IPS-18a (cell line): ENCODE data around the gene ARAP1.

Source experiments
- H3K27ac ChIP-seq: one replicate; pipeline ENCODE4 v1.5.1; 2013; ENCODE audit warnings: low read length
- H3K27me3 ChIP-seq: one replicate; pipeline ENCODE4 v1.6.1; 2013; ENCODE audit warnings: mild to moderate bottlenecking, low read length; ENCODE audit not compliant: control insufficient read depth, insufficient read depth
- H3K36me3 ChIP-seq: one replicate; pipeline ENCODE4 v1.6.1; 2013; ENCODE audit warnings: low read depth, low read length; ENCODE audit not compliant: control insufficient read depth
- H3K4me1 ChIP-seq: one replicate; pipeline ENCODE4 v1.6.1; 2013; ENCODE audit warnings: low read depth, low read length; ENCODE audit not compliant: control insufficient read depth
- H3K4me3 ChIP-seq: one replicate; pipeline ENCODE4 v1.5.1; 2013; ENCODE audit warnings: low read length
- H3K9ac ChIP-seq: one replicate; pipeline ENCODE4 v1.6.1; 2013; ENCODE audit warnings: mild to moderate bottlenecking, low read length, moderate library complexity
- H3K9me3 ChIP-seq: one replicate; pipeline ENCODE4 v1.6.1; 2013; ENCODE audit warnings: low read depth, low read length; ENCODE audit not compliant: control insufficient read depth

The ARAP1 gene

GRCh38 chr11:72786305-72787215 is 34.4 kb upstream of the ARAP1 start:
- Histone ChIP-seq H3K36me3 (no peaks in the 10 kb centered on the region), H3K27ac (no peak overlapping the region), H3K4me3 (no peak overlapping the region), H3K27me3 (peaks cover 7% of the 10 kb centered on the region), H3K9ac (no peak overlapping the region), H3K9me3 (no peaks in the 10 kb centered on the region), H3K4me1 (peaks cover 10% of the 10 kb centered on the region)

- peaks cover 20% of the 10 kb centered on the region for H3K27me3 ChIP-seq
- no peak overlapping the region for H3K9ac ChIP-seq
- no peaks in the 10 kb centered on the region for H3K9me3 ChIP-seq
- no peaks in the 10 kb centered on the region for H3K36me3 ChIP-seq
- no peak overlapping the region for H3K4me3 ChIP-seq
- H3K27ac ChIP-seq = no peak overlapping the region
- peaks cover 10% of the 10 kb centered on the region for H3K4me1 ChIP-seq
Measured at GRCh38 chr11:72784662-72785061, 32.5 kb upstream of the ARAP1 start.

GRCh38 chr11:72783144-72783905 is 31.1 kb upstream of the ARAP1 start:
- peaks cover 20% of the 10 kb centered on the region for H3K27me3 ChIP-seq
- H3K27ac ChIP-seq = no peak overlapping the region
- H3K9ac ChIP-seq = no peak overlapping the region
- H3K36me3 ChIP-seq = no peaks in the 10 kb centered on the region
- no peak overlapping the region for H3K4me3 ChIP-seq
- peaks cover 10% of the 10 kb centered on the region for H3K4me1 ChIP-seq
- no peaks in the 10 kb centered on the region for H3K9me3 ChIP-seq

GRCh38 chr11:72782081-72782920 is 30.1 kb upstream of the ARAP1 start:
- Histone ChIP-seq H3K36me3 (no peaks in the 10 kb centered on the region), H3K9me3 (no peaks in the 10 kb centered on the region), H3K4me1 (peaks cover 10% of the 10 kb centered on the region), H3K4me3 (peak overlapping the region; percentile 53), H3K27me3 (peaks cover 20% of the 10 kb centered on the region), H3K27ac (no peak overlapping the region), H3K9ac (no peak overlapping the region)

GRCh38 chr11:72781313-72782080 is 29.3 kb upstream of the ARAP1 start:
- Histone ChIP-seq H3K27me3 (peaks cover 20% of the 10 kb centered on the region), H3K36me3 (no peaks in the 10 kb centered on the region), H3K27ac (no peak overlapping the region), H3K4me3 (peak overlapping the region; percentile 58), H3K9ac (no peak overlapping the region), H3K4me1 (peaks cover 6% of the 10 kb centered on the region), H3K9me3 (no peaks in the 10 kb centered on the region)

- H3K4me1 ChIP-seq = peaks cover 6% of the 10 kb centered on the region
- no peaks in the 10 kb centered on the region for H3K9me3 ChIP-seq
- H3K4me3 ChIP-seq = peak overlapping the region; percentile 58
- H3K9ac ChIP-seq = no peak overlapping the region
- no peaks in the 10 kb centered on the region for H3K36me3 ChIP-seq
- H3K27ac ChIP-seq = no peak overlapping the region
- H3K27me3 ChIP-seq = peaks cover 20% of the 10 kb centered on the region
Measured at GRCh38 chr11:72781063-72781312, 28.8 kb upstream of the ARAP1 start.

GRCh38 chr11:72780296-72781062 is 28.3 kb upstream of the ARAP1 start:
- Histone ChIP-seq H3K27me3 (peaks cover 20% of the 10 kb centered on the region), H3K9me3 (no peaks in the 10 kb centered on the region), H3K27ac (no peak overlapping the region), H3K9ac (no peak overlapping the region), H3K36me3 (no peaks in the 10 kb centered on the region), H3K4me3 (peak overlapping the region; percentile 58), H3K4me1 (peaks cover 6% of the 10 kb centered on the region)

- peaks cover 20% of the 10 kb centered on the region for H3K27me3 ChIP-seq
- H3K27ac ChIP-seq = no peak overlapping the region
- H3K4me3 ChIP-seq = no peak overlapping the region
- H3K36me3 ChIP-seq = no peaks in the 10 kb centered on the region
- H3K4me1 ChIP-seq = peaks cover 6% of the 10 kb centered on the region
- no peaks in the 10 kb centered on the region for H3K9me3 ChIP-seq
- H3K9ac ChIP-seq = no peak overlapping the region
Measured at GRCh38 chr11:72779495-72780128, 27.4 kb upstream of the ARAP1 start.

- H3K4me3 ChIP-seq = no peak overlapping the region
- no peak overlapping the region for H3K27ac ChIP-seq
- H3K27me3 ChIP-seq = peaks cover 20% of the 10 kb centered on the region
- H3K4me1 ChIP-seq = peaks cover 6% of the 10 kb centered on the region
- H3K36me3 ChIP-seq = no peaks in the 10 kb centered on the region
- H3K9ac ChIP-seq = no peak overlapping the region
- no peaks in the 10 kb centered on the region for H3K9me3 ChIP-seq
Measured at GRCh38 chr11:72778535-72779494, 26.6 kb upstream of the ARAP1 start.
